ENCODE measurements around the gene CNIH3. TPM values are rescaled to one million over a fixed set of nuclear protein-coding genes. Genes with fewer than 3 reads are reported as not detected.

CNIH3 gene
- total and polyA plus RNA-seq, 2 donors (not counting 3 experiments of a cell fraction or from before 2014, with no cell fraction given), result 1.3 to 2.5 TPM

GRCh38 chr1:224713228-224713627 lies 97.1 kb downstream of the CNIH3 start:
- H3K4me3 ChIP-seq (replicated peaks in 1 of 3; ENCODE audit: insufficient read depth in 1 of 3, low read depth in 1 of 3, low read length in 3 of 3), result no peak overlapping the region
- TF ChIP-seq EZH2 (IDR thresholded peaks at IDR 0.05; ENCODE audit: borderline replicate concordance, low read depth, low read length, severe bottlenecking) (no peak), POLR2A (IDR thresholded peaks at IDR 0.05; ENCODE audit: low read depth, low read length) (no peak), POLR2AphosphoS5 (IDR thresholded peaks at IDR 0.05; ENCODE audit: insufficient read depth, low read depth, low read length) (no peak), GATA2 (IDR thresholded peaks at IDR 0.05; ENCODE audit: insufficient read depth, insufficient read length, low read depth, low read length) (no peak), MAX (IDR thresholded peaks at IDR 0.05; ENCODE audit: insufficient read depth, insufficient read length) (no peak), CTCF (IDR thresholded peaks at IDR 0.05; ENCODE audit: extremely low read depth in 1 of 2, insufficient read depth in 1 of 2, low read depth in 1 of 2, low read length in 2 of 2) (no peak), FOS (IDR thresholded peaks at IDR 0.05; ENCODE audit: borderline replicate concordance, insufficient read depth, low read length) (no peak), JUN (IDR thresholded peaks at IDR 0.05; ENCODE audit: borderline replicate concordance, insufficient read depth, insufficient read length, low read depth) (no peak), MYC (IDR thresholded peaks at IDR 0.05; ENCODE audit: low read depth, low read length) (no peak)
- no peaks in the 10 kb centered on the region for H3K4me1 ChIP-seq (ENCODE audit: control insufficient read depth, extremely low read depth, insufficient read depth, low read length)
- H4K20me1 ChIP-seq (replicated peaks; ENCODE audit: control insufficient read depth, extremely low read depth, insufficient read depth, low read length), result no peaks in the 10 kb centered on the region
- no peaks in the 10 kb centered on the region for H3K9me3 ChIP-seq (replicated peaks; ENCODE audit: control insufficient read depth, insufficient read depth, low read length)
- intact Hi-C loops (cut with micrococcal nuclease), result no loop called here
- dilution Hi-C loops (cut with MboI; ENCODE audit: extremely low pct_ligation_motif_present, low sequenced_read_pairs), result no loop called here
- no peaks in the 10 kb centered on the region for H3K27me3 ChIP-seq (ENCODE audit: control insufficient read depth in 2 of 2, insufficient read depth in 2 of 2, low read length in 2 of 2)
- ChIA-PET CTCF (interaction anchor here (1.3 to 1.9 kb wide), 3 partner anchors 12 to 69 kb away, joined by 3 to 5 read pairs (median 4); no protein-coding TSS in a partner anchor), POLR2A (no interaction called here)
- no peaks in the 10 kb centered on the region for H3K9me1 ChIP-seq (replicated peaks; ENCODE audit: control insufficient read depth, extremely low read depth, insufficient read depth, low read length)
- H2AFZ ChIP-seq (ENCODE audit: low read depth, low read length), result no peak overlapping the region
- no peak overlapping the region for H3K27ac ChIP-seq (ENCODE audit: insufficient read depth, low read depth, low read length)
- H3K36me3 ChIP-seq (ENCODE audit: control insufficient read depth in 2 of 2, extremely low read depth in 1 of 2, insufficient read depth in 2 of 2, low read length in 2 of 2), result no peaks in the 10 kb centered on the region
- no peak overlapping the region for H3K4me2 ChIP-seq (ENCODE audit: insufficient read depth, low read length)
- no peaks in the 10 kb centered on the region for H3K79me2 ChIP-seq (ENCODE audit: control insufficient read depth, insufficient read depth, low read length)
- BruUV-seq (replicated peaks), result no TSS peak
- FAIRE-seq, result no peak
- no peak overlapping the region for H3K9ac ChIP-seq (replicated peaks; ENCODE audit: extremely low read depth, insufficient read depth, low read length)
- DNase-seq (ENCODE audit: low read depth, low spot score), result no peak

All from endothelial cell of umbilical vein (primary cell).